Activated CD4-positive, CD25-positive, alpha-beta regulatory T cell treated with anti-CD3 and anti-CD28 coated beads, Interleukin-2, amount 50 U/mL, for 16 hours (primary cell): Measurements from ENCODE around the gene IL18BP.

ENCODE experiments used
- DNase-seq: peaks from one replicate; pipeline ENCODE4 v3.0.0-alpha.2; 2020; ENCODE audit warnings: low read depth, low spot score

IL18BP gene

DNA sequence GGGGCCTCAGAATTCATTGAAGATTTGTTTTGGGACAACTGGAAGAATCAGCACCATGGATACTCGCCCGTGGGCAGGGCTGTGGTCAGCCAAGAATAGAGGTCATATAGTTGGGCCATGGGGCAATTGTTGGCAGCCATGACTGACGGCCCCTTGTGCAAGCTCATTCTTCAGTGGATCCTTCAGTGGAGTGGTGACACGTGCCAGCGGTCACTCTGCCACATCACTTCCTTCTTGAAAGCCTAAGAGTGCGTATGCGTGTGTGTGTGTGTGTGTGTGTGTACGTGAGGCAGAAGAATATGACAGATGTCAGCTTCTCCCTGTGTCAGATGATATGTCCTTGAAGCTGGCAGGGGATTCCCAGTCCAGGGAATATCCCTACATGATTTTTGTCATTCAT, 1.8 kb upstream of the IL18BP start:
- no peak for DNase-seq

DNA sequence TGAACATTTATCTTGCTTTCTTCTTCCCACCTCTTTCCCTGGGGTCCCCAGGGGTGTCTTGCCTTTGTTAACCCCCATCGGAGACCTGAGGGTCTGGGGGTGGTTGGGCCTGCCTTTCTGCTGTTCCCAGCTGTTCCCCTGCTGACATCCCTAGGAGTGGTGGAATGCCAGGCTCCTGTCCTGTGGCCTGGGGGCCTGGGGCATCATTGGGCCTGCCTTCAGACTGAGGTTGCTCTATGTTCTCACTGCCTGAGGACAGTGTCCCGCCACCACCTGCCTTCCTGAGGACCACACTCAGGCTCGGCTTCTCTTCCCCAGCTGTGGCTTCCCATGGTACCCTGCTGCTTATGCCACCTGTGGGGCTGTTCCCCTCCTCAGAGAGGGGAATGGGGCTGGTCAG, 1.1 kb upstream of the IL18BP start:
- no peak for DNase-seq

DNA sequence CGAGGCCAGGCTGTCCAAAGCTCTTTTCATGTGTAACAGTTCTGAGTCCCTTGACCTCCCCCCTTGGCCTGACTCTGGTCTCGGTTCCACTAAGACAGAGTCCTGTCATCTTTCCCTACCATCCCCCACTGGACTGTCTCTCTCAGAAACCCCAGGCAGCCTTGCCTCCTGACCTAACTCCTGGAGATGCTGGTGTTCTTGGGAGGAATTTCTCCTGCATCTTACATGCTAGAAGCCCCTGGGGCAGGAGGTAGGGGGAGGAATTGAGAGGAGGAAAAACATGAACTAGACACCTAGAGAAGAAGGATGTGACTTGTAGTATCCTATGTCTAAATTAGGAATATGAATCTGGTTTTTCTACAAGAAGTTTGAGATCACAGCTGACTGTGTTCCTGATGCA, 648 bp upstream of the IL18BP start:
- DNase-seq, result no peak

DNA sequence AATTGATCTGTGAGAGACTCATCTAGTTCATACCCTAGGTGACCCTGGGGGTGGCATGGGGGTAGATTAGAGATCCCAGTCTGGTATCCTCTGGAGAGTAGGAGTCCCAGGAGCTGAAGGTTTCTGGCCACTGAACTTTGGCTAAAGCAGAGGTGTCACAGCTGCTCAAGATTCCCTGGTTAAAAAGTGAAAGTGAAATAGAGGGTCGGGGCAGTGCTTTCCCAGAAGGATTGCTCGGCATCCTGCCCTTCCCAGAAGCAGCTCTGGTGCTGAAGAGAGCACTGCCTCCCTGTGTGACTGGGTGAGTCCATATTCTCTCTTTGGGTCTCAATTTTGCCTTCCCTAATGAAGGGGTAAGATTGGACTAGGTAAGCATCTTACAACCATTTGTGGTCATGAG, 653 bp downstream of the IL18BP start:
- DNase-seq, result no peak

- no peak for DNase-seq
Measured at GRCh38 chr11:71999798-72000197, 1.1 kb downstream of the IL18BP start.

DNA sequence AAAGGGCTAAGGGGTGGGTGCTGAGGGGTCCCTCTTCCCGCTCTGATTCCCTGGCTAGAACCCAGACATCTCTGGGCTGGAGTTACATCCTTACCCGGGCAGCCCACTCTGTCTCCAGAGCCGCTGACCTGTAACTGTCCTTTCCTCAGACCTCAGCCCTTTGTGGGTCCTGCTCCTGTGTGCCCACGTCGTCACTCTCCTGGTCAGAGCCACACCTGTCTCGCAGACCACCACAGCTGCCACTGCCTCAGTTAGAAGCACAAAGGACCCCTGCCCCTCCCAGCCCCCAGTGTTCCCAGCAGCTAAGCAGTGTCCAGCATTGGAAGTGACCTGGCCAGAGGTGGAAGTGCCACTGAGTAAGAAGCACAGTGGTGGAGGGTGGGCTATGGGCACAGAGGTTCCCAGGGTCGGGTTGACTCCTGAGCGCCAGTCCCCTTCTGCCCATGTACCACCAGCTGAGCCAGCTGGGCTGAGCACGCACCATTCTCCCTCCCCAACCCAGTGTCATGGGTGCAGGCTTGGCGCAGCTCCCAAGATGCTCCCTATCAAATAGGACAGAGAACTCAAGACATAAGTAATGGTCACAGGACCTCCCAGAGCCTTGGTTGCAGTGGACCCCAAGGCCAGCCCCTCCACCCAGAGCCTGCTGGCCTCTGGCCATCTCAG, 1.6 kb downstream of the IL18BP start:
- DNase-seq, result no peak

DNA sequence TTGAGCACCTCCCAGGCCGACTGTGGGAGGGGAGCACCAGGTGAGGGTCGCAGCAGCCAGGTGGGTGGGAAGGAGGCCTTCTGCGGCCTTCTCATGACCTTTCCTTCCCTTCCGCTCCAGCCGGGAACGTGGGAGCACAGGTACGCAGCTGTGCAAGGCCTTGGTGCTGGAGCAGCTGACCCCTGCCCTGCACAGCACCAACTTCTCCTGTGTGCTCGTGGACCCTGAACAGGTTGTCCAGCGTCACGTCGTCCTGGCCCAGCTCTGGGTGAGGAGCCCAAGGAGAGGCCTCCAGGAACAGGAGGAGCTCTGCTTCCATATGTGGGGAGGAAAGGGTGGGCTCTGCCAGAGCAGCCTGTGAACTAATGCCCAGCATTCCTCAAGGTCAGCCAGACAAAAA, 2.6 kb downstream of the IL18BP start:
- no peak for DNase-seq

DNA sequence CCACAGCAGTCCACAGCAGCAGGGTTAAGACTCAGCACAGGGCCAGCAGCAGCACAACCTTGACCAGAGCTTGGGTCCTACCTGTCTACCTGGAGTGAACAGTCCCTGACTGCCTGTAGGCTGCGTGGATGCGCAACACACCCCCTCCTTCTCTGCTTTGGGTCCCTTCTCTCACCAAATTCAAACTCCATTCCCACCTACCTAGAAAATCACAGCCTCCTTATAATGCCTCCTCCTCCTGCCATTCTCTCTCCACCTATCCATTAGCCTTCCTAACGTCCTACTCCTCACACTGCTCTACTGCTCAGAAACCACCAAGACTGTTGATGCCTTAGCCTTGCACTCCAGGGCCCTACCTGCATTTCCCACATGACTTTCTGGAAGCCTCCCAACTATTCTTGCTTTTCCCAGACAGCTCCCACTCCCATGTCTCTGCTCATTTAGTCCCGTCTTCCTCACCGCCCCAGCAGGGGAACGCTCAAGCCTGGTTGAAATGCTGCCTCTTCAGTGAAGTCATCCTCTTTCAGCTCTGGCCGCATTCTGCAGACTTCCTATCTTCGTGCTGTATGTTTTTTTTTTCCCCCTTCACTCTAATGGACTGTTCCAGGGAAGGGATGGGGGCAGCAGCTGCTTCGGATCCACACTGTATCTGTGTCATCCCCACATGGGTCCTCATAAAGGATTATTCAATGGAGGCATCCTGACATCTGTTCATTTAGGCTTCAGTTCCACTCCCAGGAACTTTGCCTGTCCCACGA, 3.3 kb downstream of the IL18BP start:
- no peak for DNase-seq

- no peak for DNase-seq
Measured at GRCh38 chr11:72002841-72003775, 4.4 kb downstream of the IL18BP start.

DNA sequence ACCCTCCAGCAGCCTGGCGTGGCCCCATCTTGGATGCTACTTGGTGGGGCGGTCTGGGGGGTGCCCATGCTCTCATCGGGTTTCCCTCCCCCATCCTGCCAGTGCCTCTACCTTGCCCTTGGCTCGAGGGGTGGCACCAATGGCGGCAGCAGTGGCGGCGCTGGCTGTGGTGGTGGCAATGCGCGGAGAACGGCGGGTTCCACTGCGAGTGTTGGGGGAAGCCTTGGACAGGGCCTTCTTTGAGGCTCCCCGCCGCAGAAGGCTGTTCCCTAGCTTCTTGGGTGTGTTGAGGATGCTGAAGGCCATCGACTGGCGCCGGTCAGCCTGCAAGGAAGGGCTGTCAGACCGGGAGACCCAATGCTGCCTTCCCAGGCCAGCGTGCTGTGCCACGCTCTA, 5.1 kb downstream of the IL18BP start:
- DNase-seq, result no peak

DNA sequence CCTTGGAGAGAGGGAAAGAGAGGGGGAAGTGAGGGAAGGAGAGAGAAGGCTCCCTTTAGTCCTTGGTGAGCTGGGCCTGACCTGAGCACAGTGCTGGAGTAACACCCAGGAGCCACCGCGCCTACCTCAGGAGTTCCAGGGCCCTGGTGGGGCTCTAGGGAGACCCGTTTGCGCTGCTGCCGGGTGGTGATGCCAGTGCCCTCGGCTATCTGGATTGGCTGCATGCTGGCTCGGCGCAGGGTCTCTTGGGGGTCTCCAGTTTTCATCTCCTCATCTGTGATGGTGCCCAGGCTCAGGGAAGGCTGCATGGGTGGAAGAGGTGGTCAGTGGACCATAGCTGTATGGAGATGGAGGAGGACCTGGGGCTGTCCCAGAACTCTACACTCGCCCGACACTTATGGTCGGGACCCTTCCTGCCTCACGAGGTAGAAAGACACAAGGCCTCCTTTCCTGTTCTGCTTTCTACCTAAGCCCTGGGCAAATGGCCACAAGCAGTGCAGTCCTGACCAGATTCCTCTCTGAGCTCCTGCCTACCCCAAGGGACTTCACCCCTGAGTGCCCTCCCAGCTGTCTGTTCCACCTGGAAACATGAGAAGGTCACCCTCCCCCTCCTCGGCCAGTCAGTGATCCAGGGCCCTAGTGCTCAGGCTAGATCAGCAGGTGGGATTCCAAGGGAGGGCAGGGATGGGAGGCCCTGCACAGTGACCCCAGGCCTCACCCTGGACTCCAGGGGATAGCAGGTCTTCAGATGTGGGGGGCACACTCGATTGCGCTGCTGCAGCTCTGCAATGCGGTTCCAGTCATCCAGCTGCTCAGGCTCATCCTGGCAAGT, 6.0 kb downstream of the IL18BP start:
- no peak for DNase-seq

GRCh38 chr11:72005347-72006260, 6.9 kb downstream of the IL18BP start:
- no peak for DNase-seq

- no peak for DNase-seq
Measured at GRCh38 chr11:72006309-72007088, 7.8 kb downstream of the IL18BP start.

GRCh38 chr11:72007089-72007476, 8.4 kb downstream of the IL18BP start:
- no peak for DNase-seq

GRCh38 chr11:72007587-72007986, 8.9 kb downstream of the IL18BP start:
- DNase-seq, result no peak

GRCh38 chr11:72008728-72009127, 10.0 kb downstream of the IL18BP start:
- DNase-seq, result no peak

GRCh38 chr11:72009156-72009555, 10.4 kb downstream of the IL18BP start:
- no peak for DNase-seq

GRCh38 chr11:72010529-72011233, 12.0 kb downstream of the IL18BP start:
- DNase-seq, result no peak

- no peak for DNase-seq
Measured at GRCh38 chr11:72012091-72012630, 13.5 kb downstream of the IL18BP start.
